NK-92 treated with Interleukin-12 subunit alpha and Interleukin-12 subunit beta, amount 100 ng/mL, for 24 hours (cell line): ENCODE measurements around the gene CHST11.

Experiments used
- DNase-seq: peaks from one replicate; lab custom pipeline; 2025; lab: John Stamatoyannopoulos, UW

CHST11 gene

DNA sequence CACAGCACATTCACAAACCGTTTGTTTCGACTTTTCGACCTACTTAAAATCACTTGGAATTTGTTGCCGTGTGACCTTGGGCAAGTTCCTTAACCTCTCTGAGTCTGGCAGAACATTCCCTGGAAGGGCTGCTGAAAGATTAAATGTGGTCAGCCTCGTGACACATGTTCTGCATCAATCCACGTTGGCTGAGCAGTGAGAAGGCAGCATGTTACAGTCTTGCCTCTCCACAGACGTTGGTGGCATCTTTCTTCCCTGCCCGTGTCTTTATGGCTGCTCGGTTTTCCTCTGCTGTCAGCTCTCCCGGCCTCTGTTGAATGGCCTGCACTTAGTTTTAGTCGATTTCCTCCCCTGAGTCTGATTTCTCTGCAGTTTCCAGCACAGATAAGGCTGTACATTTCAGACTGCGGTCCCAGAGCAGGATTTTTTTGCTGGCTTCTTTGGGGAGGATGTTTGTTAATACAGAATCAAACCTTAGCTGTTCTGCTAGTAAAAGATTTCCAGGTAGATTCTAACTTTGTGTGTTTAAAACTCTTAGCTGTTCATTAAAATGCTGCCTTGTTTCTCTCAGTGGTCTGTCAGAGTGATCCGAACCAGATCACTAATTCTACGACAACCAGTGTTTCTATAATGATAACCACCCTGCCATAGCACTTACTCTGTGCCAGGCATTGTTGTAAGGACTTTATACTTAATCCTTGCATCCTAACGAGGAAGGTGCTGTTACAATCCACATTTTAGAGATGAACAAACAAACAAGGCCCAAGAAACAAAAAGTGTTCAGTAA, 217.1 kb downstream of the CHST11 start:
- DNase-seq = no peak

DNA sequence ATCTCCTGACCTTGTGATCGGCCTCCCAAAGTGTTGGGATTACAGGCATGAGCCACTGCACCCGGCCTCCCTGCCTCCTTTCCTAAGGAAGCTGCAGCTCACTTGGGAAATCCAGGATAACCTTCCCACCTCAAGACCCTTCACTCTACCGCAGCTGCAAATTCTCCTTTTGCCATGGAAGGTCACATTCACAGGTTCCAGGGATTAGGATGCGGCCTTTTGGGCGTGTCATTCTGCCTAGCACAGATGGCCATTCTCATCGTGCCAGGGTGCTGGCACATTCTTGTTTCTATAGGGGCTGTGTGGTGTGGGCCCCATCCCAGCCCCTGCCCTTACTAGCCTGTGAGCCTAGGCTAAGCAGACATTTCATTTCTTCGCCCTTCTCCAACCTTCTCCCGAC, 219.9 kb downstream of the CHST11 start:
- no peak for DNase-seq

DNA sequence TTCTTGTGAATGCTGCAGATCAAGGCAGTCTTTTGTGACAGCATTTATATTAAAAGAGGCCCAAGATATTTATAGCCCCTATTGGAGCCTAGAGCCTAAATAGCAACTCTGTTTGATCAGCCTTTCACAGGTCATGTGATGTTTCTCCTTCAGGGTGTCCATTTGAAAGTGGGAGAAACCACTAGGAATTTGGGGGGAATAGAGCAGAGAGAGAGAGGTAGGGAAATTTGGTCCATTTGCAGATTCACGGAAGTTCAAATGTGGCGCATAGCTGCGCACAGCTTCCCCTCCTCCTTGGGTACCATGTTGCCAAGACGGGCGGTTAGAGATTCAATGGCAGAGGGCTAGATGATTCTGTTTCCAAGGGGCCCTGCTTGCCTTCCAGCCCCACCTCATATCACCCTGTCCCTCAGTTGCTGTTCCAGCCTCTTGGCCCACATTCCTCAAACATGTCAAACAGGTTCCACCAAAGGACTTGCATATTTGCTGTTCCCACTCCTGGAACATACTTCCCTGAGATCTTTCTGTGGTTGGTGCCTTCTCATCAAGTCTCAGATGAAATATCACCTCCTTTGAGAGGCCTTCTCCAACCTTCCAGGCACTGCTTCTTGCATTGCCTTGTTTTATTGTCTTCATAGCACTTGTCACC, 220.8 kb downstream of the CHST11 start:
- DNase-seq = no peak

DNA sequence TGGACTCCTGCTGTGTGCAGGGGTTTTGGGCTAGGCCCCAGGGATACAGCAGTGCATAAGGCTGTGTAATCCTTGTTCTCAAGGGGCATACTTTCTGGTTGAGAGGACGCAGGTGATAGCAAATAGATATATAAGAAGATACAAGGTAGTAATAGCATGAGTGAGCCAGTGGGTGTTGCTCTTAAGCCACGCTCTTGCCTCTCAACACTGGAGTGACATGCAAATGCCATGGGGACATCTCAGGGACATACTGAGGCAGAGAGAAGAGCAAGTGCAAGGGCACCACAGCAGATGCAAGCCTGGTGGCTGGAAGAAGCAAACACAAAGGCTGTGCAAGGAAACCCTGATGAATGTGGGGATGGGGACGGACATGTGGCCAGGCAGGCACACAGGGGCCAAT, 223.3 kb downstream of the CHST11 start:
- DNase-seq = peak; percentile 31

DNA sequence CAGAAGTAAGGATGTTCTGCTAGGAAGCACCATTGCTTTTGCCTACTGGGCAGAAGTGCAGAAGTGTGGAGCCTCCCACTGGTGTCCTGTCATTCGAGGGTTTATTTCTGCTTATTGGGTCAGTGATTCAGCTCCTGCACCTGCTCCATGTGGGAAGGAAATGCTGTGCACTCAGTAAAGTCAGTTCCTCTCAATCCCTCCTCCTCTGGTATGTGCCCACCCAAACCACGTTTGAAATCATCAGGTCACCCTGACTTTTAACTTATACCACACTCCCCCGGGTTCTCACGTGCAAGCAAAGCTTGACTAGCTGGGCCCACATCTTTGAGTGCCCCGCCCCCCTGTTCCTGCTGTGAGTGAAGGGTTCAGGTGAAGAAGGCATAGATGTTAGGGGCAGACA, 223.7 kb downstream of the CHST11 start:
- DNase-seq = peak; percentile 31

DNA sequence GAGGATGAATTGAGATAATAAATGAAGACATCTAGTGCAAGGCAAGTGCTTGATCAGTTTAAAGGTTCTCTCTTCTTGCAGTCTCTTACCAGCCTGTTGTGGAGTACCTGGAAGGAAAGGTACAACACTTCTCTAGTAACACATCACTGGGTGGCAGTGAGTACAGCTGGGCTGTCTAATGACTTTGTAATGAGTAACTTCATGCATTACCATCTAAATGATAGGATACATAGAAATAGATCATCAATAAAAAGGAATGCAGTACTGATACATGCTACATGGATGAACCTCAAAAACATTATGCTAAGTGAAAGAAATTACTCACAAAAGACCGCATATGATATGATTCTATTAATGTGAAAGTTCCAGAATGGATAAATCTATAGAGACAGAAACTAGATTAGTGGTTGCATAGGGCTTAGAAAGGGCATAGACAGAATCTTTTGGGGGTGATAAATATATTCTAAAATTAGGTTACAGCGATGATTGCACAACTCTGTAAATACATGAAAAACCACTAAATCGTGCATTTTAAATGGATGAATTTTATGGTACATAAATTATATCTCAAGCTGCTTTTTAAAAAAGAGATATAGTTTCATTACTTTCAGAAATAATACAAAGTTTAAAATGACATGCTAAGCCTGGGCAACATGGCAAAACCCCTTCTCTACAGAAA, 224.4 kb downstream of the CHST11 start:
- DNase-seq = no peak

DNA sequence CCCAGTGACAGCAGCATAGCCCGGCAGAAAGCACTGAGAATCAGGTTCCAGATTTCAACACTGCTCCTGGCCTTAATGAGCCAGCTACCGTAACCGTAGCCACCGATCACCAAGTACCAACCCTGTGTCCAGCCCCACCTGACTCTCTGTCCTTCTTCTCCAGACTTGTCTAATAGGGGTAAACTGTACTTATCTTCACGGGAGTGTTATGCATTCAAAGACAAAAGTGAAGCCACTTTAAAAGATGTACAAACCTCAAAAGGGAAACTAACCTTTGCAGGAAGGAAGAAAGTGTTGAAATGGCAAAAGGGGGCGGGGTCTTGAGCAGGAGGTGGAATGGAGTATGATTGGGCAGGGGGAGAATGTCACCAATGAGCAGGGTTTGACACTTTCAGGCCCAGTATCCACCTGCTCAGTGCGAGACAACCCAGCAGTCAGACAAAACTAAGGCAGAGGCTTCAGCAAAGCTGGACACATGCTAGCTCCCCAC, 226.1 kb downstream of the CHST11 start:
- DNase-seq = peak; percentile 74

DNA sequence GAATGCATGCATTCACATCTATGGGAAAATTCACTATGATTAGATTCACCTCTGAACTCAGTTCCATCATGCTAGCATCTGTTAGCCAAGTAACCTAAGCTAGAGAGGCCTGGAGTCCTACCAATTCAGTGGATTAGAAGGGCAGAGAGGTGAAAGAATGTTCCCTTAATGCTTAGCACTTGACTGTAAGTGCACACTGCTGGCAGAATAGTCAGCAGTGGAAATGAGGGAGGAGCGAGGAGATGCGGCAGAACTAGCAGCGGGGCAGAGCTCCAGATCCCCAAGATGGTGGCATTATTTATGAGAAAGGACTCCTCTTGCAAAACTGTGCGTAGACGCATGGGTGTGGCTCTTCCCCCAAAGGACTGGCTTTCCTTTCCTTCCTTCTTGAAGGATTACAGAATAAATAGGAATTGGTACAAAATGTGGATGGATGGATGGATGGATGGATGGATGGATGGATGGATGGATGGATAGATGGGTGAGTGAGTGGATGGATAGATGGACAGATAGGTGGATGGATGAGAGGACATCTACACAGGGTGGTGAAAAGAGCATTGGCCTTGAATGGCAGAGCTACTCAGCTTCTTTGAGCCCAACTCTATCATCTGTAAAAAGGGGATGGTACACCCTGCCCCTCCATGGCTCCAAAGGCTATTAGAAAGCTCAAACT, 227.2 kb downstream of the CHST11 start:
- DNase-seq = no peak

DNA sequence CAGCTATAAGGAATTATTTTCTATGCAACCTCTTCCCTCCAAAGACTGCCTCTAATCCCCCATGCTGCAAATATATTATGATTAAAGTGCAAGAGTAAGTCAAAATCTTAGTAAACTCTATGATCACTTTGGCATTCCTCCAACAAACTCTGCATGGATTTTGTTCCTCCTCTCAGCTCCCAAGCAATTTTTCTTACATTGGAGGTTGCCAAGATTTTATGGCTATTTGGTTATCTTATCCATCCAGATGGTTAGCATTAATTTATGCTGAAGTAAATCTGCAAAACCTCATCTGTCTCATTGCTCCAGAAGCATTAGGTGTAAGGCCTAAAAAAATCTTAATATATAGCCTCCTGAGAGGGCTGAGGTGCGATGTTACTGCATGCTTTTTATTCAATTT, 228.1 kb downstream of the CHST11 start:
- no peak for DNase-seq

DNA sequence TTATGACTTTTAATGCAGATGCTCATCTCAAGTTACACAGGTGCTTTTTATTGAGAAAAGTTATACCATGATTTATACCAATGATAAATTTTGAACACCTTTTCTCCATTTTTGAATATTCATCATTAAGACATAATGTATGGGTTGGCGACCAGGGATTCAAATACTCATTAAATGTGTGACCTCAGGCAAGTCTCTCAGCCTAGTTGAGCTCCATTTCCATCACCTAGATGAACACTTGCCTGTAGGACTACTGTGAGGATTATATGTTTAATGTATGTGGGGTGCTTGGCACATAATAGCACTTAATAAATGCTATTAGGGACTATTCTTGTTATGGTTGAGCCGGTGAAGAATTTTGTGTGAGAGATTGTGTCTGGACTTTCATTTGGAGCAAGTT, 228.6 kb downstream of the CHST11 start:
- DNase-seq = no peak

DNA sequence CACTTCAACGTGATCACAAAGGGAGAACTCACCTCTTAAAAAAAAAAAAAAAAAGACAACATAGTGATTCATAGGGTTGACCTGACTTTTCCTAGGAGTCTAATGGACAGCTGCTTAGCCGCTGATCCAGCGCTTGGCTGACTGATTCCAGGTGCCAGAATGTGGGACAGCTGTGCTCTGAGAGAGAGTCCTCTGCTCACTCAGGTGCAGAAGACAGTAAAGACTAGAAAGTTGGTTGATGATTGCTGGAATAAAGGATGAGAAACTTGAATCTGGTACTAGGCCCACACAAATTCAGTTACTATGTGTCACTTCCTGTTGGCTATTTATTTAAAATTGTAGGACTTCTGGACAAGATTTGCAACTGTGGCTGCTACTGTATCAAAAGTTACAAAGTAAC, 229.4 kb downstream of the CHST11 start:
- DNase-seq = no peak

DNA sequence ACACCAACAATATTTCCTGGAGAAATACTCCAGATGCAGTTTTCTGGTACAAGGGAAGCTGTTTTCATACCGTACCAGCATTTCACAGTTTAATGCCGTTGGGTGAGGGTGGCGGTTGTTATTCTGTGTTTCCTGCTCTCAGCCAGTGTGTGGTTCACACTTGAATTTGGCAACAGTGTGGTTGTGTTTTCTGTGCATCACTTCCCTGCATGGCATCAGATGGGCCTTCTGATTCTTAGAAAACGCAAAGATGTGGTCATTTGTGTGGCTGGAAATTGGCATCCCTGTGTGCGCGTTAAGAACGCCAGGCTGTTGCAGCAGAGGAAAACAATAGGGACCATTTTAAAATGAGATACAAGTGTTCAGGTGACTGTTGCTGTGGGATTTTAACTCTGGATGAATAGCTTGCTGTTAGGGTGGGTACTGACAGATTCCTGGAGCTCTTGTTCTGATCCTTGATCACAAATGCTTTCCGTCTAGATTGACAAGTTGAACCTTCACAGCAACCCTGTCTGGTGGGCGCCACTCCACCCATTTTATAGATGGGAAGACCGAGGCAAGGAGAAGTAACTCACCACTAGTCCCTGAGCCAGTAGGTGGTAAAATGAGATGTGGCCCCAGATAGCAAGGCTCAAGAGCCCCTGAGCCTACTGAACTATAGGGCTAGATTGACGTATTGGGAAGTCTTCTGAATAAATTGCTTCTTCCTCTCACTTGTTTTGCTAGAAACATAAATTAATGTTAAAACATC, 231.2 kb downstream of the CHST11 start:
- DNase-seq = peak; percentile 69

DNA sequence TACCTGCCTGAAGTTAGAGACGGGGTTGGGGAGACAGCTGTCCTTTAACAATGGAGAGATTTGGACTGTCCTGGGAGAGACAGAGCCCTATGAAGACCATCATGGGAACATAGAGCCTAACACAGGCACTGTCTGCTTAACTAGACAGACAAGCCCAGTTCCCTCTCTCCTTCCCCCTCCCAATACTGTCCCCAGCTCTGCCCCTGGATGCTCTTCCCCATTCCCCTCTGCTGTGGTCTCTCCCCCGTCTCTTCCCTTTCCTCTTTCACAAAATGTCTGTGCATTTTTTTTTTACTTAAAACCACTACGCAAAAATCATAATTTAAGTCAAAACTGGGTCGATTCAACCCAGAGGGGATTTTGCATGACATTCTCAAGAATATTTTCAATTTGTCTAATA, 232.9 kb downstream of the CHST11 start:
- no peak for DNase-seq

DNA sequence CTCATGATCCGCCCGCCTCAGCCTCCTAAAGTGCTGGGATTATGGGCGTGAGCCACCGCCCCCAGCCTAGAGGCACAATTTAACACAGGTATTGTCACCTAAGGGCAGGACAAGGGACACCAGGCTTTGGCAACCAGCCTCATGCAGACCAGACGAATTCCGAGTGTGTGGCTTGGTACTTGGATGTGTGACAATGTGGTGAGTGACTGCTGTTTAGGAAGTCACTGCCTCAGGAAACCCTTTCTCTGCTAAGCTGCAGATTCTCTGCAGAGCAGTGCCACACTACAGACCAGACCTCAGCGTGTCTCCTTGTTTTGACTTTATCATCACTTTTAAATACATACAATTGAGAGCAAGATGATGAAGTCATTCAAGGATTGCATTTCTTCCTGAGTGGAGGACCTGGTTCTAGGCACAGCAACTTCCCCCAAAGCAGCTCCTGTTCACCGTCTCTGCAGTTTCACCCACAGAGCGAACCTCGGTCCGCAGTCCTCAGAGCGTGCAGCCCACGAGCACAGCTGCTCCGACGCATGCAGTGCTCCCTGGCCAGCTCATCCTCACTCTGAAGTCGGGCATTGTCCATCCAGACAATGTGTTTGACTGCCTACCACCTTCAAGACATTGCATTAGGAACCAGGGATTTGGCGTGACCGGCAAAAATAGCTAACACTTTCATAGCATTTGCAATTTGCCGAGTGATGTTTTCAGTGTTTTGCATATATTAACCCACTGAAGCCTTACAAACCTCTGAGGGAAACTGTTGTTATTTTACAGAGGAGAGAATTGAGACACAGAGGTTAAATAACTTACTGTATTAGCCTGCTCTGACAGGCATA, 235.2 kb downstream of the CHST11 start:
- DNase-seq = no peak

DNA sequence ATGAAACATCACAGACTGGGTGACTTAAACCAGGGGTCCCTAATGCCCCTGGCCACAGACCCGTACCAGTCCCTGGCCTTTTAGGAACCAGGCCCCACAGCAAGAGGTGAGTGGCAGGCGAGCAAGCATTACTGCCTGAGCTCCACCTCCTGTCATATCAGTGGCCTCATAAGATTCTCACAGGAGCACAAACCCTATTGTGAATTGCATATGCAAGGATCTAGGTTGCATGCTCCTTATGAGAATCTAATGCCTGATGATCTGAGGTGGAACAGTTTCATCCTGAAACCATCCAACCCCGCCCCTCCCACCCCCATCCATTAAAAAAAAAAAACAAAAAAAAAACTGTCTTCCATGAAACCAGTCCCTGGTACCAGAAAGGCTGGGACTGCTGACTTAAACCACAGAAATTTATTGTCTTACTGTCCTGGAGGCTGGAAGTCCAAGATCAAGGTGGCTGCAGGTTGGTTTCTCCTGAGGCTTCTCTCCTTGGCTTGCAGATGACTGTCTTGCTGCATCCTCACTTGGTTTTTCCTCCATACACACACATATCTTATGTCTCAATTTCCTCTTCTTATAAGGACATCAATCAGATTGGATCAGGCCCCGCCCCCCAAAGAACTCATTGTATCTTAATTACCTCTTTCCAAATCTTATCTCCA, 235.9 kb downstream of the CHST11 start:
- no peak for DNase-seq

DNA sequence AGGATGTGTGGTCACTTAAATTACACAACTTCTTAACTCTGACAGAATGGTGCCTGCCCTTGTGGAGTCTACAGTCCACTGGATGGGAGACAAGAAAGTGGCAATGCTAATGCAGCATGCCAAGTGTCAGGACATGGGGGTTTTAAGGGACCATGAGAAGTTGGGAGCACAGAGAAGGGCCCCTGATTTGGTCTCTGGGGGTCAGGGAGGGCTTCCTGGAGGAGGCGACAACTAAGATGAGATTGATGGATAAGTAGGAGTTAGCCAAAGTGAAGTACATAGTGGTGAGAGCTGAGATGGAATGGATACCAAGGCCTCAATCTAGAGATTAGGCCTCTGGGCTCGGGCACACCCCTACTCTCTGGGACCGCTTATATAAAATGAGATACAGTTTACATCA, 236.7 kb downstream of the CHST11 start:
- no peak for DNase-seq

DNA sequence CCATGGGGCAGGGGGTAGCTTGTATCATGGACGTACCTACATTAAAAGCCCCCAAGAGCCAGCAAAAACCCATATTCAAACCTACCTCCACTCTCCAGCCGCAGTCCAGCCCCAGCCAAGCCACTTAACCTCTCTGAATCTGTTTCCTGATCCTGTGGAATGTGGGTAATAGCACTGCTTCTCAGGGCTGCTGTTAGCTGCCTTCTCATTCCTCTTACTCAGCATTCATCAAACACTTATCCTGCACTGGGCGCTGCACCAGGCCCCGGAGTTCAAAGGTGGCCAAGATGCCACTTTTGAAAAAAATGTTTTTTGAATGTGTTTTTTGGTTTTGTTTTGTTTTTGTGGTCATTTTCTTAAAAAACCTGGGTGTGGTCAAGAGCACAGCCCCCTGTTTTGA, 237.4 kb downstream of the CHST11 start:
- no peak for DNase-seq

DNA sequence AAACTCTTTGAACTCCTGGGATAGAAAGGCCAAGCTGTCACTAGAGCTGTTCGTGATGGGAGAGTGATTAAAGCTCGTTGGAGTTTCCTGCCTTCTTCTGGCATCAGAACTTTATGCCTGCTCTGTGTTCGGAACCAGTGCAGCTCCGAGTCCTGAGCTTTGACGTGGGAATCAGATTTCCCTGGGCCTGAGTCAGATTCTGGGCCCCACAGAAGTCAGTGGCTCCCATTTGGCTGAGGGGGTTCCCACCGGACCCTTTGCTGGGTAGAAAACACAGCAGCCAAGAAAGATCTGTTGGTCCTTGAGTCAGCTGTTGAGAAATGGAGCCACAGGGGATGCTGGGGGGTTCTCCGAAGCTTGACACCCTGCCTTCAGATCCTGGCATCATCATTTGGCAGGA, 238.0 kb downstream of the CHST11 start:
- no peak for DNase-seq

DNA sequence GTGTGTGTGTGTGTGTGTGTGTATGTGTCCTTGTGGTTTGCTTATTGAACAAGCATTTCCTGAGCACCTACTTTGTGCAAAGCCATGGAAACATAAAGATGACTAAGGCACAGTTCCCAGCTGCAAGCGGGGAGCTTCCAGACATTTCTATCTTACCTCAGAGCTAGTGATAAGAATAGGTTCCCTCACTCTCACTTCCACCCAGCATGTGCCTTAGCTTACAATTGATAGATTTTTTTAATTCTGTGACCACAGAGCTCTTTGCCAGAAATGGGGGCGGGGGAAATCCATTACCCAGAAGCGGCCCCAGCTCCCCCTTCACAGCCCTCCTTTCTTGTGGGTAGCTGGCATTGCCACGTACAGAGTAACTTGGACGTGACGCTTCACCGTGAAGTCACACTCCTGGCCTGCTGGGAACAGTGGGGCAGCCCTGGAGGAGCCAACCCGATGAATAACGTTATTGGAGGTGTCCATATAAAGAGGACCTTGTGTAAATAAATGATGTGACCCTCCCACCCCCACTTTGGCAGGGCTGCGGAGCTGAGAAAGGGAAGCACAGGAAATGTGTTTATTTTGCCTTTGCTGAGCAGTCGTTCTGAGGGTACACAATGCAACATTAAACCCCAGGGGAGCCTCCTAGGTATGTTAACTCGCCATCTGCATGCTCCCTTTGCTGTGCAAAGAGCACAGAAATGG, 238.9 kb downstream of the CHST11 start:
- no peak for DNase-seq

DNA sequence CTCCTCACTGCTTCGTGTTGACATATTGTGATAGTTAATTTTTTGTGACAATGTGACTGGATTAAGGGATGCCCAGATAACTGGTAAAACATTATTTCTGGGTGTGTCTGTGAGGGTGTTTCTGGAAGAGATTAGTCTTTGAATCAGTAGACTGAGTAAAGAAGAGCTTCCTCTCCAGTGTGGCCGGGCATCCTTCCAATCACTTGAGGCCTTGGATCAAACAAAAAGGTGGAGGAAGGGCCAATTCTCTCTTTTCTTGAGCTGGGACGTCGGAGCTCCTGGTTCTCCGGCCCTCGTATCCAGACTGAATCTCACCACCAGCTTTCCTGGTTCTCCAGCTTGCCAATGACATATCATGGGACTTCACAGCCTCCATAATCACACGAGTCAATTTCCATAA, 240.4 kb downstream of the CHST11 start:
- DNase-seq = no peak
